SK-N-SH (cell line): ENCODE results near the gene SDK1.

Source experiments
- CTCF ChIP-seq: fragments of 200-600 bp; sonication (generic); IDR thresholded peaks from 2 replicates; pipeline ENCODE4 v1.6.1; 2017; ENCODE audit warnings: antibody characterized with exemption, mild to moderate bottlenecking, moderate library complexity
- EP300 ChIP-seq, 2 experiments: IDR thresholded peaks; 2 replicates each; pipeline versions ENCODE4 v1.4.0 to v1.6.1; 2012; ENCODE audit warnings: borderline replicate concordance in 1 of 2, low read depth in 1 of 2, low read length in 1 of 2
- EZH2phosphoT487 ChIP-seq: fragments of 200-600 bp; sonication (generic); IDR thresholded peaks from 2 replicates; pipeline ENCODE4 v1.6.1; 2017; ENCODE audit warnings: low read depth, mixed run types, mild to moderate bottlenecking, antibody characterized with exemption, moderate library complexity, borderline replicate concordance
- FOXJ3 ChIP-seq: sonication (generic); formaldehyde crosslinking; IDR thresholded peaks from 2 replicates; pipeline ENCODE4 v1.5.1; 2020; ENCODE audit warnings: mild to moderate bottlenecking, missing genetic modification reagents
- GABPA ChIP-seq: IDR thresholded peaks from 2 replicates; pipeline ENCODE4 v1.4.0; 2012; ENCODE audit warnings: low read depth, mild to moderate bottlenecking
- IRF3 ChIP-seq: fragments of 150-350 bp; IDR thresholded peaks from 2 replicates; pipeline ENCODE4 v1.6.1; 2016; ENCODE audit warnings: mild to moderate bottlenecking, low read depth, low read length
- JUND ChIP-seq: IDR thresholded peaks from 2 replicates; pipeline ENCODE4 v1.4.0; 2012
- MAX ChIP-seq: IDR thresholded peaks from 2 replicates; pipeline ENCODE4 v1.4.0; 2012; ENCODE audit warnings: low read depth
- MXI1 ChIP-seq: IDR thresholded peaks from 2 replicates; pipeline ENCODE4 v1.6.1; 2012; ENCODE audit warnings: mild to moderate bottlenecking, low read depth, low read length, improper control_type of control experiment
- NFIC ChIP-seq: IDR thresholded peaks from 2 replicates; pipeline ENCODE4 v1.4.0; 2012; ENCODE audit warnings: borderline replicate concordance
- POLR2AphosphoS5 ChIP-seq: IDR thresholded peaks from 2 replicates; pipeline ENCODE4 v1.6.1; 2012; ENCODE audit warnings: low read depth, low read length
- REST ChIP-seq: IDR thresholded peaks from 2 replicates; pipeline ENCODE4 v1.6.1; 2012; ENCODE audit warnings: mild to moderate bottlenecking, low read depth, low read length, moderate library complexity
- USF2 ChIP-seq: fragments of 150-350 bp; IDR thresholded peaks from 2 replicates; pipeline ENCODE4 v1.6.1; 2017; ENCODE audit warnings: antibody characterized with exemption, low read length, low read depth, borderline replicate concordance
- YY1 ChIP-seq: IDR thresholded peaks from 2 replicates; pipeline ENCODE4 v1.4.0; 2012; ENCODE audit warnings: low read depth, mild to moderate bottlenecking

- TF ChIP-seq GABPA = no peak
- TF ChIP-seq CTCF = no peak
- no peak for TF ChIP-seq POLR2AphosphoS5
- no peak for TF ChIP-seq REST
- no peak for TF ChIP-seq EZH2phosphoT487
- TF ChIP-seq IRF3 = no peak
- TF ChIP-seq JUND = no peak
- TF ChIP-seq MAX = no peak
- no peak for TF ChIP-seq EP300 (IDR thresholded peaks at IDR 0.05; ENCODE audit: borderline replicate concordance in 1 of 2, low read depth in 1 of 2, low read length in 1 of 2)
- no peak for TF ChIP-seq NFIC
- TF ChIP-seq FOXJ3 (CRISPR knock-in tag) = no peak
- no peak for TF ChIP-seq MXI1
- TF ChIP-seq YY1 = no peak
- TF ChIP-seq USF2 = no peak
These were observed 936.5 kb downstream of the SDK1 start for GRCh38 chr7:4237296-4238235.
